HEK293 (cell line): Measurements from ENCODE around the gene ADAMTS13.

Source experiments
- PRDM10 ChIP-seq: fragments of 450-650 bp; formaldehyde crosslinking; IDR thresholded peaks from 2 replicates; pipeline ENCODE4 v1.5.1; 2016; ENCODE audit warnings: missing biosample characterization, missing genetic modification characterization
- TCF7L2 ChIP-seq: IDR thresholded peaks from 2 replicates; pipeline ENCODE4 v1.6.1; 2011; ENCODE audit warnings: low read depth, mild to moderate bottlenecking, inconsistent platforms, low read length, moderate library complexity, borderline replicate concordance
- ZBTB26 ChIP-seq: fragments of 450-650 bp; formaldehyde crosslinking; optimal IDR thresholded peaks from 2 replicates; pipeline ENCODE3; 2016; ENCODE audit warnings: missing biosample characterization, mild to moderate bottlenecking, missing genetic modification characterization
- ZNF19 ChIP-seq: fragments of 450-650 bp; formaldehyde crosslinking; IDR thresholded peaks from 2 replicates; pipeline ENCODE4; 2016; ENCODE audit warnings: missing biosample characterization, missing genetic modification characterization, low read depth
- ZNF274 ChIP-seq, 2 experiments: fragments of 200-500 bp in 1 of 2; fragments of 450-650 bp in 1 of 2; sonication (Bioruptor generic) in 1 of 2; formaldehyde crosslinking in 1 of 2; IDR thresholded peaks; 2 replicates each; pipeline versions ENCODE4 v1.5.1 to v1.6.1; 2014 to 2016; ENCODE audit warnings: borderline replicate concordance in 1 of 2, inconsistent platforms in 1 of 2, low read length in 1 of 2, missing biosample characterization in 1 of 2, missing genetic modification characterization in 1 of 2
- ZNF423 ChIP-seq: fragments of 450-650 bp; formaldehyde crosslinking; IDR thresholded peaks from 2 replicates; pipeline ENCODE4 v1.5.1; 2016; ENCODE audit warnings: missing biosample characterization, missing genetic modification characterization
- ZNF501 ChIP-seq: fragments of 450-650 bp; formaldehyde crosslinking; IDR thresholded peaks from 2 replicates; pipeline ENCODE4 v1.5.1; 2016; ENCODE audit warnings: missing biosample characterization, missing genetic modification characterization
- ZNF561 ChIP-seq: fragments of 450-650 bp; IDR thresholded peaks from 2 replicates; pipeline ENCODE4 v1.5.1; 2018; ENCODE audit warnings: missing biosample characterization, missing genetic modification characterization, borderline replicate concordance
- ZNF623 ChIP-seq: fragments of 450-650 bp; formaldehyde crosslinking; IDR thresholded peaks from 2 replicates; pipeline ENCODE4 v1.5.1; 2016; ENCODE audit warnings: missing biosample characterization, missing genetic modification characterization
- ZNF654 ChIP-seq: fragments of 450-650 bp; formaldehyde crosslinking; IDR thresholded peaks from 2 replicates; pipeline ENCODE4 v1.5.1; 2016; ENCODE audit warnings: low read depth, missing biosample characterization, missing genetic modification characterization
- ZNF776 ChIP-seq: fragments of 450-650 bp; formaldehyde crosslinking; IDR thresholded peaks from 2 replicates; pipeline ENCODE4 v1.5.0; 2017; ENCODE audit warnings: missing biosample characterization, missing genetic modification characterization, borderline replicate concordance
- TF ChIP-seq, protein P1 (sequence below): fragments of 450-650 bp; formaldehyde crosslinking; IDR thresholded peaks from 2 replicates; pipeline ENCODE4 v1.5.1; 2016; ENCODE audit warnings: missing biosample characterization, missing genetic modification characterization
- TF ChIP-seq, protein P2 (sequence below): fragments of 450-650 bp; formaldehyde crosslinking; IDR thresholded peaks from 2 replicates; pipeline ENCODE4 v1.5.1; 2016; ENCODE audit warnings: missing biosample characterization, missing genetic modification characterization
- TF ChIP-seq, protein P3 (sequence below): fragments of 450-650 bp; formaldehyde crosslinking; IDR thresholded peaks from 2 replicates; pipeline ENCODE4 v1.5.1; 2016; ENCODE audit warnings: missing biosample characterization, missing genetic modification characterization

GRCh38 chr9:133471551-133472276 is 49.5 kb downstream of the ADAMTS13 start:
- TF ChIP-seq TCF7L2 = no peak
- TF ChIP-seq, protein P1, sequence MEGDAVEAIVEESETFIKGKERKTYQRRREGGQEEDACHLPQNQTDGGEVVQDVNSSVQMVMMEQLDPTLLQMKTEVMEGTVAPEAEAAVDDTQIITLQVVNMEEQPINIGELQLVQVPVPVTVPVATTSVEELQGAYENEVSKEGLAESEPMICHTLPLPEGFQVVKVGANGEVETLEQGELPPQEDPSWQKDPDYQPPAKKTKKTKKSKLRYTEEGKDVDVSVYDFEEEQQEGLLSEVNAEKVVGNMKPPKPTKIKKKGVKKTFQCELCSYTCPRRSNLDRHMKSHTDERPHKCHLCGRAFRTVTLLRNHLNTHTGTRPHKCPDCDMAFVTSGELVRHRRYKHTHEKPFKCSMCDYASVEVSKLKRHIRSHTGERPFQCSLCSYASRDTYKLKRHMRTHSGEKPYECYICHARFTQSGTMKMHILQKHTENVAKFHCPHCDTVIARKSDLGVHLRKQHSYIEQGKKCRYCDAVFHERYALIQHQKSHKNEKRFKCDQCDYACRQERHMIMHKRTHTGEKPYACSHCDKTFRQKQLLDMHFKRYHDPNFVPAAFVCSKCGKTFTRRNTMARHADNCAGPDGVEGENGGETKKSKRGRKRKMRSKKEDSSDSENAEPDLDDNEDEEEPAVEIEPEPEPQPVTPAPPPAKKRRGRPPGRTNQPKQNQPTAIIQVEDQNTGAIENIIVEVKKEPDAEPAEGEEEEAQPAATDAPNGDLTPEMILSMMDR (tag by site-specific recombination) = no peak
- TF ChIP-seq, protein P2, sequence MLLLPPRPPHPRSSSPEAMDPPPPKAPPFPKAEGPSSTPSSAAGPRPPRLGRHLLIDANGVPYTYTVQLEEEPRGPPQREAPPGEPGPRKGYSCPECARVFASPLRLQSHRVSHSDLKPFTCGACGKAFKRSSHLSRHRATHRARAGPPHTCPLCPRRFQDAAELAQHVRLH (tag by site-specific recombination) = no peak
- no peak for TF ChIP-seq ZNF623 (tag by site-specific recombination)
- TF ChIP-seq ZNF423 (tag by site-specific recombination) = no peak
- no peak for TF ChIP-seq ZNF274 (IDR thresholded peaks at IDR 0.05; ENCODE audit: low read length)
- no peak for TF ChIP-seq ZNF274 (tag by site-specific recombination; IDR thresholded peaks at IDR 0.05; ENCODE audit: borderline replicate concordance)
- TF ChIP-seq PRDM10 (tag by site-specific recombination) = no peak
- TF ChIP-seq, protein P3, sequence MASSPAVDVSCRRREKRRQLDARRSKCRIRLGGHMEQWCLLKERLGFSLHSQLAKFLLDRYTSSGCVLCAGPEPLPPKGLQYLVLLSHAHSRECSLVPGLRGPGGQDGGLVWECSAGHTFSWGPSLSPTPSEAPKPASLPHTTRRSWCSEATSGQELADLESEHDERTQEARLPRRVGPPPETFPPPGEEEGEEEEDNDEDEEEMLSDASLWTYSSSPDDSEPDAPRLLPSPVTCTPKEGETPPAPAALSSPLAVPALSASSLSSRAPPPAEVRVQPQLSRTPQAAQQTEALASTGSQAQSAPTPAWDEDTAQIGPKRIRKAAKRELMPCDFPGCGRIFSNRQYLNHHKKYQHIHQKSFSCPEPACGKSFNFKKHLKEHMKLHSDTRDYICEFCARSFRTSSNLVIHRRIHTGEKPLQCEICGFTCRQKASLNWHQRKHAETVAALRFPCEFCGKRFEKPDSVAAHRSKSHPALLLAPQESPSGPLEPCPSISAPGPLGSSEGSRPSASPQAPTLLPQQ = no peak
- TF ChIP-seq ZBTB26 (tag by site-specific recombination) = no peak
- no peak for TF ChIP-seq ZNF501
- TF ChIP-seq ZNF654 (tag by site-specific recombination) = no peak
- no peak for TF ChIP-seq ZNF19 (tag by site-specific recombination)
- TF ChIP-seq ZNF561 (tag by site-specific recombination) = no peak
- TF ChIP-seq ZNF776 (tag by site-specific recombination) = no peak
